Measurements from ENCODE around the gene MPEG1.
A peak's percentile ranks its signal among the peaks of the same experiment; 100 is the strongest.

Gene MPEG1

GRCh38 chr11:59191095-59191494, 21.6 kb downstream of the MPEG1 start:
- TF ChIP-seq CTCF (conservative IDR thresholded peaks at IDR 0.05; ENCODE audit: low read length), result no peak
- DNase-seq (ENCODE audit: low read depth), result no peak
- H3K4me3 ChIP-seq (ENCODE audit: low read length), result no peak overlapping the region

- no peak for DNase-seq (ENCODE audit: low read depth)
- H3K4me3 ChIP-seq (ENCODE audit: low read length), result no peak overlapping the region
- TF ChIP-seq CTCF (conservative IDR thresholded peaks at IDR 0.05; ENCODE audit: low read length), result no peak
Measured at GRCh38 chr11:59189986-59190385, 22.7 kb downstream of the MPEG1 start.

- no peak for TF ChIP-seq CTCF (conservative IDR thresholded peaks at IDR 0.05; ENCODE audit: low read length)
- peak; percentile 20 for DNase-seq (ENCODE audit: low read depth)
- H3K4me3 ChIP-seq (ENCODE audit: low read length), result no peak overlapping the region
Measured at GRCh38 chr11:59188954-59189353, 23.8 kb downstream of the MPEG1 start.

- DNase-seq (ENCODE audit: low read depth), result peak; percentile 38
- no peak overlapping the region for H3K4me3 ChIP-seq (ENCODE audit: low read length)
- no peak for TF ChIP-seq CTCF (conservative IDR thresholded peaks at IDR 0.05; ENCODE audit: low read length)
Measured at GRCh38 chr11:59187587-59187986, 25.1 kb downstream of the MPEG1 start.

- H3K4me3 ChIP-seq (ENCODE audit: low read length), result no peak overlapping the region
- TF ChIP-seq CTCF (conservative IDR thresholded peaks at IDR 0.05; ENCODE audit: low read length), result no peak
- DNase-seq (ENCODE audit: low read depth), result no peak
Measured at GRCh38 chr11:59187035-59187434, 25.7 kb downstream of the MPEG1 start.

GRCh38 chr11:59186130-59186594, 26.6 kb downstream of the MPEG1 start:
- peak; percentile 53 for TF ChIP-seq CTCF (conservative IDR thresholded peaks at IDR 0.05; ENCODE audit: low read length)
- no peak for DNase-seq (ENCODE audit: low read depth)
- H3K4me3 ChIP-seq (ENCODE audit: low read length), result no peak overlapping the region

- TF ChIP-seq CTCF (conservative IDR thresholded peaks at IDR 0.05; ENCODE audit: low read length), result no peak
- no peak for DNase-seq (ENCODE audit: low read depth)
- H3K4me3 ChIP-seq (ENCODE audit: low read length), result no peak overlapping the region
Measured at GRCh38 chr11:59185386-59185945, 27.3 kb downstream of the MPEG1 start.
